ENCODE measurements around the gene GJC3. TPM values are rescaled to one million over a fixed set of nuclear protein-coding genes. Genes with fewer than 3 reads are reported as not detected.

Gene GJC3
- total RNA-seq, 1 donor from 2014 or later = not detected

- Mint-ChIP-seq H3K27ac (ENCODE audit: unreplicated experiment) (no peak overlapping the region), H3K9me3 (ENCODE audit: unreplicated experiment) (peaks cover 5% of the 10 kb centered on the region), H3K27me3 (ENCODE audit: unreplicated experiment) (peaks cover 2% of the 10 kb centered on the region), H3K36me3 (ENCODE audit: unreplicated experiment) (peaks cover 14% of the 10 kb centered on the region), H3K4me1 (ENCODE audit: low read depth, unreplicated experiment) (no peaks in the 10 kb centered on the region), H3K4me3 (ENCODE audit: unreplicated experiment) (no peak overlapping the region)
- no peak for DNase-seq
- TF ChIP-seq CTCF (IDR thresholded peaks at IDR 0.05; ENCODE audit: partially characterized antibody, unreplicated experiment) = no peak
Measured at GRCh38 chr7:99881370-99881769, 48.0 kb downstream of the GJC3 start.

GRCh38 chr7:99876933-99877332 is 52.5 kb downstream of the GJC3 start, which contains the start of gene OR2AE1:
Gene OR2AE1, minus strand, starts transcription at chr7:99877033. Its CDS starts 0 bp downstream, at chr7:99877033.
- H3K4me3 Mint-ChIP-seq (ENCODE audit: unreplicated experiment) = no peak within 1 kb of the TSS
- no peak within 1 kb of the TSS for H3K27ac Mint-ChIP-seq (ENCODE audit: unreplicated experiment)
- DNase-seq = no peak
- H3K9me3 Mint-ChIP-seq (ENCODE audit: unreplicated experiment) = no peaks in the 10 kb centered on the region
- no peaks in the 10 kb centered on the region for H3K36me3 Mint-ChIP-seq (ENCODE audit: unreplicated experiment)
- TF ChIP-seq CTCF (IDR thresholded peaks at IDR 0.05; ENCODE audit: partially characterized antibody, unreplicated experiment) = no peak
- no peaks in the 10 kb centered on the region for H3K4me1 Mint-ChIP-seq (ENCODE audit: low read depth, unreplicated experiment)
- peaks cover 2% of the 10 kb centered on the region for H3K27me3 Mint-ChIP-seq (ENCODE audit: unreplicated experiment)

GRCh38 chr7:99876491-99876890 is 52.9 kb downstream of the GJC3 start:
- no peak overlapping the region for H3K27ac Mint-ChIP-seq (ENCODE audit: unreplicated experiment)
- H3K4me1 Mint-ChIP-seq (ENCODE audit: low read depth, unreplicated experiment) = no peaks in the 10 kb centered on the region
- peaks cover 2% of the 10 kb centered on the region for H3K27me3 Mint-ChIP-seq (ENCODE audit: unreplicated experiment)
- no peak for TF ChIP-seq CTCF (IDR thresholded peaks at IDR 0.05; ENCODE audit: partially characterized antibody, unreplicated experiment)
- no peak overlapping the region for H3K4me3 Mint-ChIP-seq (ENCODE audit: unreplicated experiment)
- no peaks in the 10 kb centered on the region for H3K9me3 Mint-ChIP-seq (ENCODE audit: unreplicated experiment)
- DNase-seq = no peak
- no peaks in the 10 kb centered on the region for H3K36me3 Mint-ChIP-seq (ENCODE audit: unreplicated experiment)

Other genes with a start within 250 kb of the GJC3 start
- gene CYP3A5, start 249.6 kb downstream of the GJC3 start, total RNA-seq (ENCODE audit: unreplicated experiment) = not detected
- gene CYP3A7, start 194.4 kb downstream of the GJC3 start, total RNA-seq (ENCODE audit: unreplicated experiment) = not detected
- gene CYP3A4, start 145.4 kb downstream of the GJC3 start, total RNA-seq (ENCODE audit: unreplicated experiment) = not detected
- gene CYP3A43, start 101.6 kb downstream of the GJC3 start, total RNA-seq (ENCODE audit: unreplicated experiment) = not detected
- gene OR2AE1, start 52.6 kb downstream of the GJC3 start, total RNA-seq (ENCODE audit: unreplicated experiment) = 0.39 TPM
- 13.7 TPM for gene TRIM4, start 10.1 kb downstream of the GJC3 start, total RNA-seq (ENCODE audit: unreplicated experiment)
- 0.44 TPM for gene AZGP1, start 46.4 kb upstream of the GJC3 start, total RNA-seq (ENCODE audit: unreplicated experiment)
- 127 TPM for gene ZKSCAN1, start 86.0 kb upstream of the GJC3 start, total RNA-seq (ENCODE audit: unreplicated experiment)
- gene ZSCAN21, start 120.2 kb upstream of the GJC3 start, total RNA-seq (ENCODE audit: unreplicated experiment) = 26.3 TPM
- gene ZNF3, start 152.1 kb upstream of the GJC3 start, total RNA-seq (ENCODE audit: unreplicated experiment) = 87.9 TPM
- gene COPS6, start 159.3 kb upstream of the GJC3 start, total RNA-seq (ENCODE audit: unreplicated experiment) = 77.4 TPM
- 196 TPM for gene MCM7, start 171.8 kb upstream of the GJC3 start, total RNA-seq (ENCODE audit: unreplicated experiment)
- gene AP4M1, start 172.0 kb upstream of the GJC3 start, total RNA-seq (ENCODE audit: unreplicated experiment) = 25.9 TPM
- gene TAF6, start 189.7 kb upstream of the GJC3 start, total RNA-seq (ENCODE audit: unreplicated experiment) = 63.1 TPM
- gene CNPY4, start 190.0 kb upstream of the GJC3 start, total RNA-seq (ENCODE audit: unreplicated experiment) = 19.3 TPM
- 3.3 TPM for gene MBLAC1, start 197.3 kb upstream of the GJC3 start, total RNA-seq (ENCODE audit: unreplicated experiment)
- 66.9 TPM for gene LAMTOR4, start 219.3 kb upstream of the GJC3 start, total RNA-seq (ENCODE audit: unreplicated experiment)
- gene TRAPPC14, start 229.1 kb upstream of the GJC3 start, total RNA-seq (ENCODE audit: unreplicated experiment) = 42.4 TPM
- gene GAL3ST4, start 239.0 kb upstream of the GJC3 start, total RNA-seq (ENCODE audit: unreplicated experiment) = 30.9 TPM
- 530 TPM for gene GPC2, start 247.8 kb upstream of the GJC3 start, total RNA-seq (ENCODE audit: unreplicated experiment)
- 1.1 TPM for gene STAG3, start 248.3 kb upstream of the GJC3 start, total RNA-seq (ENCODE audit: unreplicated experiment)